ENCODE measurements around the gene TMEM132E.
A peak's percentile ranks its signal among the peaks of the same experiment; 100 is the strongest.

Gene TMEM132E

GRCh38 chr17:34665819-34666763 lies 86.7 kb downstream of the TMEM132E start:
- no peak for DNase-seq (ENCODE audit: low spot score)

- no peak for DNase-seq (ENCODE audit: low spot score)
These were observed 88.3 kb downstream of the TMEM132E start for GRCh38 chr17:34667656-34668055.

- no peak for DNase-seq (ENCODE audit: low spot score)
These were observed 88.8 kb downstream of the TMEM132E start for GRCh38 chr17:34668206-34668605.

GRCh38 chr17:34669511-34669910 lies 90.1 kb downstream of the TMEM132E start:
- no peak for DNase-seq (ENCODE audit: low spot score)

- peak; percentile 45 for DNase-seq (ENCODE audit: low spot score)
These were observed 91.2 kb downstream of the TMEM132E start for GRCh38 chr17:34670618-34671017.

- no peak for DNase-seq (ENCODE audit: low spot score)
These were observed 91.8 kb downstream of the TMEM132E start for GRCh38 chr17:34671191-34671590.

- DNase-seq (ENCODE audit: low spot score): peak; percentile 32
These were observed 92.9 kb downstream of the TMEM132E start for GRCh38 chr17:34672176-34672785.

- DNase-seq (ENCODE audit: low spot score): peak; percentile 37
These were observed 94.1 kb downstream of the TMEM132E start for GRCh38 chr17:34673516-34673915.

- peak; percentile 37 for DNase-seq (ENCODE audit: low spot score)
These were observed 94.9 kb downstream of the TMEM132E start for GRCh38 chr17:34673995-34674890.

- DNase-seq (ENCODE audit: low spot score): peak; percentile 27
These were observed 95.8 kb downstream of the TMEM132E start for GRCh38 chr17:34675143-34675542.

GRCh38 chr17:34675605-34676004 lies 96.2 kb downstream of the TMEM132E start:
- peak; percentile 42 for DNase-seq (ENCODE audit: low spot score)

GRCh38 chr17:34680151-34680550 lies 100.8 kb downstream of the TMEM132E start:
- no peak for DNase-seq (ENCODE audit: low spot score)

- peak; percentile 14 for DNase-seq (ENCODE audit: low spot score)
These were observed 102.9 kb downstream of the TMEM132E start for GRCh38 chr17:34682305-34682704.

- DNase-seq (ENCODE audit: low spot score): peak; percentile 41
These were observed 104.0 kb downstream of the TMEM132E start for GRCh38 chr17:34683390-34683789.
